ENCODE data around the gene TSPAN4. TPM values are rescaled to one million over a fixed set of nuclear protein-coding genes. Genes with fewer than 3 reads are reported as not detected.

The TSPAN4 gene
- total and polyA plus RNA-seq, 4 donors: 16.5 to 38.1 (median 30.4) TPM

DNA sequence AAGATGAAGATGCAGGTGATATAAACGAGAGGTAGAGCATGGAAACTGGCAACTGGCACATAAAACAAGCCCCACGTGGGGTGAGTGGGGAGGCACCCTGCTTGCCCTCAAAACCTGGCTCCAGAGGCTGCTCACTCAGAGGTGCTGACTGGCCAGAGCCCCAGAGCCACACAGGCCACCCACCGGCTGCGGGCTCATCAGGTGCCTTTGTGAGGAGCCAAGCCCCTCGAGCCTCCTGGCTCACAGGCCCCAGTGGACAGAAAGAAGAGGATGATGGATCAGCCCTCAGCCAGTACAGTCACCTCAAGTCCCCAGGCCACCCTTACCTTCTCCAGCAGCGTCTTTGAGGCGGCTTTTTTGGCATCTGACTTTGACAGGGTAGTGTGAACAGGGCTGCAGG is 61.7 kb downstream of the TSPAN4 start (continued):
- TF ChIP-seq RAD21 (IDR thresholded peaks at IDR 0.05): no peak
- TF ChIP-seq, protein P1, sequence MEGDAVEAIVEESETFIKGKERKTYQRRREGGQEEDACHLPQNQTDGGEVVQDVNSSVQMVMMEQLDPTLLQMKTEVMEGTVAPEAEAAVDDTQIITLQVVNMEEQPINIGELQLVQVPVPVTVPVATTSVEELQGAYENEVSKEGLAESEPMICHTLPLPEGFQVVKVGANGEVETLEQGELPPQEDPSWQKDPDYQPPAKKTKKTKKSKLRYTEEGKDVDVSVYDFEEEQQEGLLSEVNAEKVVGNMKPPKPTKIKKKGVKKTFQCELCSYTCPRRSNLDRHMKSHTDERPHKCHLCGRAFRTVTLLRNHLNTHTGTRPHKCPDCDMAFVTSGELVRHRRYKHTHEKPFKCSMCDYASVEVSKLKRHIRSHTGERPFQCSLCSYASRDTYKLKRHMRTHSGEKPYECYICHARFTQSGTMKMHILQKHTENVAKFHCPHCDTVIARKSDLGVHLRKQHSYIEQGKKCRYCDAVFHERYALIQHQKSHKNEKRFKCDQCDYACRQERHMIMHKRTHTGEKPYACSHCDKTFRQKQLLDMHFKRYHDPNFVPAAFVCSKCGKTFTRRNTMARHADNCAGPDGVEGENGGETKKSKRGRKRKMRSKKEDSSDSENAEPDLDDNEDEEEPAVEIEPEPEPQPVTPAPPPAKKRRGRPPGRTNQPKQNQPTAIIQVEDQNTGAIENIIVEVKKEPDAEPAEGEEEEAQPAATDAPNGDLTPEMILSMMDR (IDR thresholded peaks at IDR 0.05; ENCODE audit: low read depth, low read length, missing input control): no peak

DNA sequence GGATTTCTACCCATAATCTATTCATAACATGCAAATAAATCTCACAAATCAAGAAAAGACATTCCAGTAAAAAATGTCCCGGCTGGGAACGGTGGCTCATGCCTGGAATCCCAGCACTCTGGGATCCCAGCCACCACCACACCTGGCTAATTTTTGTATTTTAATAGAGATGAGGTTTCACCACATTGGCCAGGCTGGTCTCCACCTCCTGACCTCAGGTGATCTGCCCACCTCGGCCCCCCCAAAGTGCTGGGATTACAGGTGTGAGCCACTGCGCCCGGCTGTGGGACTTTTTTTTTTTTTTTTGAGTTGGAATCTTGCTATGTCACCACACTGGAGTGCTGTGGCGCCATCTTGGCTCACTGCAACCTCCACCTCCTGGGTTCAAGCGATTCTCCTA is 63.3 kb downstream of the TSPAN4 start:
- no peak overlapping the region for H3K9ac ChIP-seq (ENCODE audit: low read depth in 1 of 2, low read length in 2 of 2)
- WGBS: 93% methylated on average over 7 of the region's 7 CpGs
- TF ChIP-seq, protein P2, sequence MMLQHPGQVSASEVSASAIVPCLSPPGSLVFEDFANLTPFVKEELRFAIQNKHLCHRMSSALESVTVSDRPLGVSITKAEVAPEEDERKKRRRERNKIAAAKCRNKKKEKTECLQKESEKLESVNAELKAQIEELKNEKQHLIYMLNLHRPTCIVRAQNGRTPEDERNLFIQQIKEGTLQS (IDR thresholded peaks at IDR 0.05): no peak
- TF ChIP-seq YY1 (IDR thresholded peaks at IDR 0.05) (no peak), NR2F2 (IDR thresholded peaks at IDR 0.05) (no peak), EGR1 (IDR thresholded peaks at IDR 0.05; ENCODE audit: low read depth in 2 of 2) (no peak), RXRA (IDR thresholded peaks at IDR 0.05) (no peak), RAD21 (IDR thresholded peaks at IDR 0.05) (no peak), HNF4G (IDR thresholded peaks at IDR 0.05) (no peak), TAF1 (conservative IDR thresholded peaks at IDR 0.05) (no peak), HNF4A (conservative IDR thresholded peaks at IDR 0.05) (no peak), JUND (IDR thresholded peaks at IDR 0.05) (no peak), FOXA1 (IDR thresholded peaks at IDR 0.05) (no peak), GABPA (IDR thresholded peaks at IDR 0.05 in 1 of 2, conservative IDR thresholded peaks at IDR 0.05 in 1 of 2) (no peak)
- TF ChIP-seq, protein P3, sequence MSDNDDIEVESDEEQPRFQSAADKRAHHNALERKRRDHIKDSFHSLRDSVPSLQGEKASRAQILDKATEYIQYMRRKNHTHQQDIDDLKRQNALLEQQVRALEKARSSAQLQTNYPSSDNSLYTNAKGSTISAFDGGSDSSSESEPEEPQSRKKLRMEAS (IDR thresholded peaks at IDR 0.05): no peak
- TF ChIP-seq, protein P4, sequence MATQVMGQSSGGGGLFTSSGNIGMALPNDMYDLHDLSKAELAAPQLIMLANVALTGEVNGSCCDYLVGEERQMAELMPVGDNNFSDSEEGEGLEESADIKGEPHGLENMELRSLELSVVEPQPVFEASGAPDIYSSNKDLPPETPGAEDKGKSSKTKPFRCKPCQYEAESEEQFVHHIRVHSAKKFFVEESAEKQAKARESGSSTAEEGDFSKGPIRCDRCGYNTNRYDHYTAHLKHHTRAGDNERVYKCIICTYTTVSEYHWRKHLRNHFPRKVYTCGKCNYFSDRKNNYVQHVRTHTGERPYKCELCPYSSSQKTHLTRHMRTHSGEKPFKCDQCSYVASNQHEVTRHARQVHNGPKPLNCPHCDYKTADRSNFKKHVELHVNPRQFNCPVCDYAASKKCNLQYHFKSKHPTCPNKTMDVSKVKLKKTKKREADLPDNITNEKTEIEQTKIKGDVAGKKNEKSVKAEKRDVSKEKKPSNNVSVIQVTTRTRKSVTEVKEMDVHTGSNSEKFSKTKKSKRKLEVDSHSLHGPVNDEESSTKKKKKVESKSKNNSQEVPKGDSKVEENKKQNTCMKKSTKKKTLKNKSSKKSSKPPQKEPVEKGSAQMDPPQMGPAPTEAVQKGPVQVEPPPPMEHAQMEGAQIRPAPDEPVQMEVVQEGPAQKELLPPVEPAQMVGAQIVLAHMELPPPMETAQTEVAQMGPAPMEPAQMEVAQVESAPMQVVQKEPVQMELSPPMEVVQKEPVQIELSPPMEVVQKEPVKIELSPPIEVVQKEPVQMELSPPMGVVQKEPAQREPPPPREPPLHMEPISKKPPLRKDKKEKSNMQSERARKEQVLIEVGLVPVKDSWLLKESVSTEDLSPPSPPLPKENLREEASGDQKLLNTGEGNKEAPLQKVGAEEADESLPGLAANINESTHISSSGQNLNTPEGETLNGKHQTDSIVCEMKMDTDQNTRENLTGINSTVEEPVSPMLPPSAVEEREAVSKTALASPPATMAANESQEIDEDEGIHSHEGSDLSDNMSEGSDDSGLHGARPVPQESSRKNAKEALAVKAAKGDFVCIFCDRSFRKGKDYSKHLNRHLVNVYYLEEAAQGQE (IDR thresholded peaks at IDR 0.05): no peak
- H3K9me3 ChIP-seq (ENCODE audit: control insufficient read depth in 4 of 4, low read length in 3 of 4): no peaks in the 10 kb centered on the region
- peaks cover 0 to 17% (median 11%) of the 10 kb centered on the region in 4 donors for H3K4me1 ChIP-seq (ENCODE audit: control insufficient read depth in 4 of 4, insufficient read depth in 4 of 4, low read length in 3 of 4)
- H3K36me3 ChIP-seq (ENCODE audit: control insufficient read depth in 4 of 4, insufficient read depth in 3 of 4, low read depth in 1 of 4, low read length in 3 of 4): peaks cover 14 to 37% (median 26%) of the 10 kb centered on the region in 4 donors
- H3K27me3 ChIP-seq (ENCODE audit: control insufficient read depth in 4 of 4, insufficient read depth in 4 of 4, low read length in 3 of 4): no peaks in the 10 kb centered on the region
- H3K27ac ChIP-seq (ENCODE audit: low read depth in 1 of 2, low read length in 2 of 2): no peak overlapping the region
- DNase-seq (ENCODE audit: low spot score): no peak
- H3K4me3 ChIP-seq (ENCODE audit: low read depth in 1 of 3, low read length in 3 of 3): no peak overlapping the region

DNA sequence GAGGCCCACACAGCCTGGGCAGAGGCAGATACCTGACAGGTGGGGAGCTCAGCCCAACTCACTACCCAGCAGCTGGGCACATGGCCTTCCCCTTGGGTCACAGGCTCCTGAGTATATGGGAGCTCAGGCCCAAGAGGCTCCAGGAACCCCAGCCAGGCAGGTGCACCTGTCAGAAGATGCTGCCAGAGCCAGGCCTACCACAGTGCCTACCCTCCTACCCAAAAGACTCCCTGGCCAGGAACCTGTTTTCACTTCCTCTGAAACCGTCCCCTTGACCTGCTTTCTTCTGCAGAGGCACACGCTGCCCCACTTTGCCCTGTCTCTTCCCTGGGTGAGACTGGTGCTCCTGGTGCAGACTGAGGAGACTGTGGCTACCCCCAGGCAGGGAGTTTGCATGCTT is 65.0 kb downstream of the TSPAN4 start:
- Histone ChIP-seq H3K27ac (ENCODE audit: low read depth in 1 of 2, low read length in 2 of 2) (no peak overlapping the region), H3K9ac (ENCODE audit: low read depth in 1 of 2, low read length in 2 of 2) (no peak overlapping the region), H3K4me3 (ENCODE audit: low read depth in 1 of 3, low read length in 3 of 3) (no peak overlapping the region), H3K36me3 (ENCODE audit: control insufficient read depth in 4 of 4, insufficient read depth in 3 of 4, low read depth in 1 of 4, low read length in 3 of 4) (peaks cover 9 to 20% (median 13%) of the 10 kb centered on the region in 4 donors), H3K4me1 (ENCODE audit: control insufficient read depth in 4 of 4, insufficient read depth in 4 of 4, low read length in 3 of 4) (peaks cover 0 to 30% (median 22%) of the 10 kb centered on the region in 4 donors), H3K27me3 (ENCODE audit: control insufficient read depth in 4 of 4, insufficient read depth in 4 of 4, low read length in 3 of 4) (no peaks in the 10 kb centered on the region), H3K9me3 (ENCODE audit: control insufficient read depth in 4 of 4, low read length in 3 of 4) (no peaks in the 10 kb centered on the region)
- no peak for DNase-seq (ENCODE audit: low spot score)
- WGBS: 88% methylated on average over 2 of the region's 2 CpGs
- TF ChIP-seq, protein P3 (IDR thresholded peaks at IDR 0.05): no peak
- TF ChIP-seq TAF1 (conservative IDR thresholded peaks at IDR 0.05) (no peak), RXRA (IDR thresholded peaks at IDR 0.05) (no peak), GABPA (IDR thresholded peaks at IDR 0.05 in 1 of 2, conservative IDR thresholded peaks at IDR 0.05 in 1 of 2) (no peak), RAD21 (IDR thresholded peaks at IDR 0.05) (no peak)
- TF ChIP-seq, protein P1 (IDR thresholded peaks at IDR 0.05; ENCODE audit: low read depth, low read length, missing input control): no peak
- TF ChIP-seq, protein P4 (IDR thresholded peaks at IDR 0.05): no peak
